Endothelial cell of umbilical vein (primary cell): Measurements from ENCODE around the gene AAGAB. TPM values are rescaled to one million over a fixed set of nuclear protein-coding genes. Genes with fewer than 3 reads are reported as not detected.

Experiments used
- BruUV-seq: library from RNA; stranded (reverse); fragments of 400-500 nt; replicated peaks from 2 replicates; lab custom pipeline; 2021; lab: Mats Ljungman, UMichigan
- CTCF ChIA-PET: fragments of 300-600, 350-600 bp; sonication (Branson Sonifier 250); formaldehyde crosslinking; loops from one replicate; lab custom pipeline; 2021; ENCODE audit warnings: antibody characterized with exemption, inconsistent platforms; lab: Charles Lee
- POLR2A ChIA-PET: fragments of 300-600, 350-600 bp; sonication (Branson Sonifier 250); formaldehyde crosslinking; loops from one replicate; lab custom pipeline; 2021; ENCODE audit warnings: antibody characterized with exemption, inconsistent platforms; lab: Charles Lee
- DNase-seq: peaks from one replicate; pipeline ENCODE4 v3.0.0-alpha.2; 2011; ENCODE audit warnings: low read depth, low spot score
- FAIRE-seq: peaks from 2 replicates; lab custom pipeline; 2011; peaks lifted over from hg19 to GRCh38; lab: Jason Lieb, UNC
- H2AFZ ChIP-seq: 2 replicates; pipeline ENCODE4 v1.6.0; 2012; ENCODE audit warnings: low read depth, low read length, control low read depth, inconsistent platforms
- H3K27ac ChIP-seq: 2 replicates; pipeline ENCODE4 v1.5.1; 2011; ENCODE audit warnings: low read depth, mild to moderate bottlenecking, control low read depth, low read length, moderate library complexity; ENCODE audit not compliant: insufficient read depth
- H3K27me3 ChIP-seq, 2 experiments: 2 replicates each; pipeline versions ENCODE4 v1.6.0 to v1.6.1; 2011; ENCODE audit warnings: low read length in 2 of 2, mixed read lengths in 1 of 2; ENCODE audit not compliant: control insufficient read depth in 2 of 2, insufficient read depth in 2 of 2
- H3K36me3 ChIP-seq, 2 experiments: 2 replicates in 1 of 2; 3 replicates in 1 of 2; pipeline ENCODE4 v1.5.1; 2011; ENCODE audit warnings: low read length in 2 of 2, mild to moderate bottlenecking in 1 of 2, moderate library complexity in 1 of 2; ENCODE audit not compliant: control insufficient read depth in 2 of 2, insufficient read depth in 2 of 2; ENCODE audit errors: extremely low read depth in 1 of 2
- H3K4me1 ChIP-seq: 3 replicates; pipeline ENCODE4 v1.5.1; 2011; ENCODE audit warnings: mild to moderate bottlenecking, low read length; ENCODE audit not compliant: control insufficient read depth, insufficient read depth; ENCODE audit errors: extremely low read depth
- H3K4me2 ChIP-seq: 2 replicates; pipeline ENCODE4 v1.6.1; 2011; ENCODE audit warnings: low read length, control low read depth, mixed read lengths; ENCODE audit not compliant: insufficient read depth
- H3K4me3 ChIP-seq, 3 experiments: fragments of 200-600 bp in 1 of 3; sonication (generic), shearing (Covaris generic) in 1 of 3; replicated peaks in 1 of 3; 2 replicates each; pipeline ENCODE4 v1.5.1; 2011 to 2016; ENCODE audit warnings: control low read depth in 3 of 3, low read length in 3 of 3, mild to moderate bottlenecking in 2 of 3, inconsistent platforms in 1 of 3, low read depth in 1 of 3, moderate library complexity in 1 of 3; ENCODE audit not compliant: insufficient read depth in 1 of 3
- H3K79me2 ChIP-seq: 2 replicates; pipeline ENCODE4 v1.6.0; 2012; ENCODE audit warnings: low read length, inconsistent platforms; ENCODE audit not compliant: control insufficient read depth, insufficient read depth
- H3K9ac ChIP-seq: replicated peaks from 2 replicates; pipeline ENCODE3; 2011; ENCODE audit warnings: low read length, control low read depth; ENCODE audit not compliant: insufficient read depth; ENCODE audit errors: extremely low read depth
- H3K9me1 ChIP-seq: replicated peaks from 3 replicates; pipeline ENCODE4 v1.6.0; 2011; ENCODE audit warnings: mild to moderate bottlenecking, low read length; ENCODE audit not compliant: control insufficient read depth, insufficient read depth; ENCODE audit errors: extremely low read depth
- H3K9me3 ChIP-seq: replicated peaks from 2 replicates; pipeline ENCODE4 v1.5.1; 2012; ENCODE audit warnings: low read length, inconsistent platforms; ENCODE audit not compliant: control insufficient read depth, insufficient read depth
- H4K20me1 ChIP-seq: replicated peaks from 2 replicates; pipeline ENCODE3; 2011; ENCODE audit warnings: mild to moderate bottlenecking, low read length; ENCODE audit not compliant: control insufficient read depth, insufficient read depth; ENCODE audit errors: extremely low read depth
- CTCF ChIP-seq, 2 donors: IDR thresholded peaks; 1 replicate in 1 of 2; 2 replicates in 1 of 2; pipeline ENCODE4 v1.5.1; 2011; ENCODE audit warnings: low read length in 2 of 2, mild to moderate bottlenecking in 2 of 2, moderate library complexity in 2 of 2, control low read depth in 1 of 2, inconsistent platforms in 1 of 2, low read depth in 1 of 2; ENCODE audit not compliant: insufficient read depth in 1 of 2; ENCODE audit errors: extremely low read depth in 1 of 2
- EZH2 ChIP-seq: IDR thresholded peaks from 2 replicates; pipeline ENCODE4 v1.6.1; 2012; ENCODE audit warnings: borderline replicate concordance, low read depth, mild to moderate bottlenecking, moderate library complexity, low read length, inconsistent platforms; ENCODE audit not compliant: severe bottlenecking
- FOS ChIP-seq: IDR thresholded peaks from 2 replicates; pipeline ENCODE4 v1.6.1; 2011; ENCODE audit warnings: mild to moderate bottlenecking, low read length, moderate library complexity, borderline replicate concordance; ENCODE audit not compliant: insufficient read depth
- GATA2 ChIP-seq: IDR thresholded peaks from 2 replicates; pipeline ENCODE4 v1.7.0; 2011; ENCODE audit warnings: low read depth, mild to moderate bottlenecking, moderate library complexity, mixed read lengths, low read length; ENCODE audit not compliant: insufficient read length, insufficient read depth
- JUN ChIP-seq: IDR thresholded peaks from 2 replicates; pipeline ENCODE4 v1.6.1; 2011; ENCODE audit warnings: borderline replicate concordance, low read depth; ENCODE audit not compliant: insufficient read length, insufficient read depth
- MYC ChIP-seq: IDR thresholded peaks from one replicate; pipeline ENCODE4 v1.6.1; 2011; ENCODE audit warnings: mild to moderate bottlenecking, low read depth, low read length
- POLR2A ChIP-seq: IDR thresholded peaks from 2 replicates; pipeline ENCODE4 v1.6.1; 2012; ENCODE audit warnings: low read depth, mild to moderate bottlenecking, control low read depth, low read length
- POLR2AphosphoS5 ChIP-seq: IDR thresholded peaks from 2 replicates; pipeline ENCODE4 v1.6.1; 2012; ENCODE audit warnings: low read depth, mild to moderate bottlenecking, control low read depth, low read length, moderate library complexity; ENCODE audit not compliant: insufficient read depth
- dilution Hi-C: fragments of 300-500 bp; cut with MboI; formaldehyde crosslinking; loops from one replicate; pipeline ENCODE4 v1.15.0; 2019; ENCODE audit warnings: low sequenced_read_pairs; ENCODE audit not compliant: extremely low pct_ligation_motif_present
- intact Hi-C: fragments of 100-400 bp; cut with micrococcal nuclease; formaldehyde crosslinking; loops from one replicate; pipeline ENCODE4 v1.10.0; 2022
- polyA plus RNA-seq, 4 experiments: library from polyadenylated mRNA; depleted of rRNA in 3 of 4; stranded (reverse) in 3 of 4; unstranded in 1 of 4; fragments of >200 nt; gene quantifications; 2 replicates each; pipeline versions ENCODE4 v1.2.1 to v1.2.3, GENCODE V29; 2011 to 2012; ENCODE audit warnings: missing spikeins in 1 of 4
- total RNA-seq: library from RNA; stranded (reverse); gene quantifications from 2 replicates; pipeline ENCODE4 v1.2.3, GENCODE V29; 2021
- TF ChIP-seq, protein P1 (sequence below): IDR thresholded peaks from 2 replicates; pipeline ENCODE4 v1.6.1; 2011; ENCODE audit not compliant: insufficient read depth, insufficient read length

Gene AAGAB
- total and polyA plus RNA-seq, 2 donors (not counting 3 experiments of a cell fraction or from before 2014, with no cell fraction given): 21.2 to 42.6 TPM

GRCh38 chr15:67259806-67260205 is 5.3 kb upstream of the AAGAB start:
- CTCF ChIA-PET: no interaction called here
- H3K4me3 ChIP-seq: no peak overlapping the region
- dilution Hi-C loops: no loop called here
- no peaks in the 10 kb centered on the region for H4K20me1 ChIP-seq
- H3K9me1 ChIP-seq: no peaks in the 10 kb centered on the region
- no peaks in the 10 kb centered on the region for H3K27me3 ChIP-seq
- H3K9ac ChIP-seq: no peak overlapping the region
- no peak for TF ChIP-seq MYC
- TF ChIP-seq GATA2: no peak
- TF ChIP-seq POLR2A: no peak
- no peak for TF ChIP-seq FOS
- no peak for TF ChIP-seq JUN
- TF ChIP-seq, protein P1, sequence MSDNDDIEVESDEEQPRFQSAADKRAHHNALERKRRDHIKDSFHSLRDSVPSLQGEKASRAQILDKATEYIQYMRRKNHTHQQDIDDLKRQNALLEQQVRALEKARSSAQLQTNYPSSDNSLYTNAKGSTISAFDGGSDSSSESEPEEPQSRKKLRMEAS: no peak
- no peak for TF ChIP-seq POLR2AphosphoS5
- TF ChIP-seq CTCF (IDR thresholded peaks at IDR 0.05; ENCODE audit: extremely low read depth in 1 of 2, insufficient read depth in 1 of 2, low read depth in 1 of 2, low read length in 2 of 2): no peak
- TF ChIP-seq EZH2: no peak
- no peak overlapping the region for H2AFZ ChIP-seq
- no peaks in the 10 kb centered on the region for H3K79me2 ChIP-seq
- H3K4me1 ChIP-seq: no peaks in the 10 kb centered on the region
- no peak for FAIRE-seq
- no peak overlapping the region for H3K27ac ChIP-seq
- DNase-seq: no peak
- POLR2A ChIA-PET: no interaction called here
- no peaks in the 10 kb centered on the region for H3K36me3 ChIP-seq
- H3K9me3 ChIP-seq: no peaks in the 10 kb centered on the region
- intact Hi-C loops: no loop called here
- no peak overlapping the region for H3K4me2 ChIP-seq
- no TSS peak for BruUV-seq
